Osteoblast (primary cell): Measurements from ENCODE around the gene MAP3K15. TPM values are rescaled to one million over a fixed set of nuclear protein-coding genes. Genes with fewer than 3 reads are reported as not detected.

ENCODE experiments used
- DNase-seq: peaks from one replicate; pipeline ENCODE4 v3.0.0; 2011; ENCODE audit warnings: low spot score, mixed read lengths; ENCODE audit not compliant: insufficient read length; ENCODE audit errors: missing footprints
- H2AFZ ChIP-seq: 2 replicates; pipeline ENCODE4 v1.6.0; 2011; ENCODE audit warnings: mild to moderate bottlenecking, low read length
- H3K27ac ChIP-seq: 2 replicates; pipeline ENCODE4 v1.5.1; 2011; ENCODE audit warnings: mild to moderate bottlenecking, low read depth, low read length, moderate library complexity
- H3K27me3 ChIP-seq: 2 replicates; pipeline ENCODE4 v1.6.0; 2012; ENCODE audit warnings: mild to moderate bottlenecking, control low read depth, inconsistent platforms, low read length, moderate library complexity; ENCODE audit not compliant: insufficient read depth
- H3K36me3 ChIP-seq: 2 replicates; pipeline ENCODE4 v1.5.1; 2011; ENCODE audit warnings: mild to moderate bottlenecking, low read length, control low read depth, moderate library complexity; ENCODE audit not compliant: insufficient read depth
- H3K4me1 ChIP-seq: 2 replicates; pipeline ENCODE4 v1.5.1; 2011; ENCODE audit warnings: mild to moderate bottlenecking, low read length, control low read depth, moderate library complexity; ENCODE audit not compliant: insufficient read depth
- H3K4me2 ChIP-seq: 2 replicates; pipeline ENCODE4 v1.6.0; 2011; ENCODE audit warnings: mild to moderate bottlenecking, low read length; ENCODE audit not compliant: insufficient read depth
- H3K4me3 ChIP-seq: fragments of 200-600 bp; sonication (generic); 3 replicates; pipeline ENCODE4 v1.5.1; 2012; ENCODE audit warnings: mild to moderate bottlenecking, low read length, inconsistent platforms; ENCODE audit not compliant: insufficient read depth
- H3K79me2 ChIP-seq: 2 replicates; pipeline ENCODE4 v1.6.0; 2012; ENCODE audit warnings: mild to moderate bottlenecking, low read length, control low read depth, inconsistent platforms; ENCODE audit not compliant: insufficient read depth
- H3K9me3 ChIP-seq: 2 replicates; pipeline ENCODE4 v1.5.1; 2011; ENCODE audit warnings: low read depth, low read length, control low read depth
- H4K20me1 ChIP-seq: 2 replicates; pipeline ENCODE4 v1.6.0; 2012; ENCODE audit warnings: mild to moderate bottlenecking, low read length, control low read depth; ENCODE audit not compliant: insufficient read depth
- CTCF ChIP-seq: IDR thresholded peaks from 2 replicates; pipeline ENCODE4 v1.5.1; 2011; ENCODE audit warnings: mild to moderate bottlenecking, low read depth, low read length, moderate library complexity; ENCODE audit errors: extremely low read depth
- small RNA-seq: library from RNA; depleted of rRNA; stranded (forward); fragments of <200 nt; gene quantifications from one replicate; pipeline ENCODE3, GENCODE V24; 2012
- total RNA-seq: library from RNA; depleted of rRNA; stranded (reverse); fragments of >200 nt; gene quantifications from 2 replicates; pipeline ENCODE4 v1.2.3, GENCODE V29; 2012

The MAP3K15 gene
- total RNA-seq, 1 donor, result under 0.01 TPM

- Histone ChIP-seq H3K4me2 (no peak overlapping the region), H3K79me2 (no peaks in the 10 kb centered on the region), H3K9me3 (no peaks in the 10 kb centered on the region), H3K36me3 (no peaks in the 10 kb centered on the region), H3K27me3 (no peaks in the 10 kb centered on the region), H4K20me1 (no peaks in the 10 kb centered on the region), H3K4me1 (no peaks in the 10 kb centered on the region), H3K27ac (no peak overlapping the region), H3K4me3 (no peak overlapping the region), H2AFZ (no peak overlapping the region)
- DNase-seq, result no peak
- TF ChIP-seq CTCF, result no peak
Measured at GRCh38 chrX:19332983-19333382, 182.3 kb downstream of the MAP3K15 start.

GRCh38 chrX:19331831-19332230, 183.5 kb downstream of the MAP3K15 start:
- Histone ChIP-seq H4K20me1 (no peaks in the 10 kb centered on the region), H3K9me3 (no peaks in the 10 kb centered on the region), H3K4me3 (no peak overlapping the region), H3K4me2 (no peak overlapping the region), H3K4me1 (no peaks in the 10 kb centered on the region), H3K79me2 (no peaks in the 10 kb centered on the region), H3K27me3 (no peaks in the 10 kb centered on the region), H2AFZ (no peak overlapping the region), H3K36me3 (no peaks in the 10 kb centered on the region), H3K27ac (no peak overlapping the region)
- TF ChIP-seq CTCF, result no peak
- DNase-seq, result no peak

GRCh38 chrX:19326567-19326966, 188.7 kb downstream of the MAP3K15 start:
- Histone ChIP-seq H3K36me3 (no peaks in the 10 kb centered on the region), H3K27ac (no peak overlapping the region), H3K4me3 (no peak overlapping the region), H4K20me1 (no peaks in the 10 kb centered on the region), H3K79me2 (no peaks in the 10 kb centered on the region), H2AFZ (no peak overlapping the region), H3K27me3 (no peaks in the 10 kb centered on the region), H3K4me1 (no peaks in the 10 kb centered on the region), H3K9me3 (no peaks in the 10 kb centered on the region), H3K4me2 (no peak overlapping the region)
- TF ChIP-seq CTCF, result no peak
- DNase-seq, result no peak

Small RNA genes lying within 50 kb of the gene (small RNA-seq; reads per million reads assigned to genes)
- not detected for gene RF00019

Other genes with a start within 250 kb of the MAP3K15 start
- gene PDHA1, start 171.6 kb downstream of the MAP3K15 start, total RNA-seq, result 26.4 and 35.7 TPM in 2 replicates